HepG2 (cell line): ENCODE results near the gene KCNMB2. TPM values are rescaled to one million over a fixed set of nuclear protein-coding genes. Genes with fewer than 3 reads are reported as not detected.

Experiments used
- ATAC-seq: fragments of 200-7000 bp; cut with Tn5 transposase; 3 replicates; pipeline ENCODE4 v1.9.1; 2020; ENCODE audit warnings: mild to moderate bottlenecking, moderate library complexity
- BruUV-seq: library from RNA; stranded (reverse); fragments of 400-500 nt; replicated peaks from 2 replicates; lab custom pipeline; 2021; lab: Mats Ljungman, UMichigan
- CTCF ChIA-PET: fragments of 300-600 bp; formaldehyde crosslinking; extraction: SDS; loops from one replicate; lab custom pipeline; 2021; ENCODE audit warnings: low total read pairs, inconsistent platforms, low intra/inter-chr PET ratio; lab: Yijun Ruan, JAX
- POLR2A ChIA-PET: fragments of 350-600 bp; sonication (Branson Sonifier 250); formaldehyde crosslinking; loops from one replicate; lab custom pipeline; 2020; ENCODE audit warnings: antibody characterized with exemption, inconsistent platforms; lab: Yijun Ruan, JAX
- DNase-seq: peaks from one replicate; pipeline ENCODE4 v3.0.0-alpha.2; 2015; ENCODE audit warnings: low spot score
- FAIRE-seq: peaks from 3 replicates; lab custom pipeline; 2011; peaks lifted over from hg19 to GRCh38; lab: Jason Lieb, UNC
- H2AFZ ChIP-seq: one replicate; pipeline ENCODE4 v1.6.1; 2011; ENCODE audit warnings: low read length, inconsistent platforms
- H3K27ac ChIP-seq: fragments of 300-600 bp; 3 replicates; pipeline ENCODE4 v1.8.0; 2011; ENCODE audit warnings: mixed run types, mild to moderate bottlenecking, mixed read lengths, low read length, inconsistent platforms; ENCODE audit not compliant: insufficient read depth; ENCODE audit errors: extremely low read length
- H3K27me3 ChIP-seq, 2 experiments: fragments of 200-600 bp in 1 of 2; 2 replicates in 1 of 2; 3 replicates in 1 of 2; pipeline versions ENCODE4 v1.6.0 to v1.8.0; 2011; ENCODE audit warnings: low read length in 2 of 2, mild to moderate bottlenecking in 2 of 2, moderate library complexity in 2 of 2, inconsistent platforms in 1 of 2; ENCODE audit not compliant: insufficient read depth in 2 of 2, control insufficient read depth in 1 of 2
- H3K36me3 ChIP-seq, 2 experiments: fragments of 200-600 bp in 1 of 2; replicated peaks in 1 of 2; 2 replicates in 1 of 2; 3 replicates in 1 of 2; pipeline versions ENCODE4 v1.5.1 to v1.8.0; 2011; ENCODE audit warnings: low read length in 2 of 2, inconsistent platforms in 1 of 2; ENCODE audit not compliant: insufficient read depth in 2 of 2, control insufficient read depth in 1 of 2
- H3K4me1 ChIP-seq: 2 replicates; pipeline ENCODE4 v1.5.1; 2012; ENCODE audit warnings: low read length, inconsistent platforms; ENCODE audit not compliant: insufficient read depth
- H3K4me2 ChIP-seq: 2 replicates; pipeline ENCODE4 v1.6.0; 2011; ENCODE audit warnings: low read depth, low read length, inconsistent platforms
- H3K4me3 ChIP-seq, 3 experiments: fragments of 200-600 bp in 1 of 3; sonication (generic), shearing (Covaris generic) in 1 of 3; replicated peaks in 1 of 3; 2 replicates each; pipeline ENCODE4 v1.5.1; 2011 to 2016; ENCODE audit warnings: low read length in 3 of 3, inconsistent platforms in 2 of 3, low read depth in 2 of 3, mild to moderate bottlenecking in 2 of 3, control low read depth in 1 of 3, mixed read lengths in 1 of 3; ENCODE audit not compliant: insufficient read depth in 1 of 3
- H3K79me2 ChIP-seq: one replicate; pipeline ENCODE4 v1.6.1; 2011; ENCODE audit warnings: low read length, inconsistent platforms; ENCODE audit not compliant: insufficient read depth
- H3K9ac ChIP-seq: 2 replicates; pipeline ENCODE4 v1.6.0; 2011; ENCODE audit warnings: mild to moderate bottlenecking, low read depth, low read length, inconsistent platforms; ENCODE audit not compliant: insufficient read depth
- H3K9me3 ChIP-seq: 2 replicates; pipeline ENCODE4 v1.5.1; 2012; ENCODE audit warnings: mild to moderate bottlenecking, low read length
- H4K20me1 ChIP-seq: 2 replicates; pipeline ENCODE4 v1.6.0; 2011; ENCODE audit warnings: inconsistent platforms, mild to moderate bottlenecking, low read length, moderate library complexity; ENCODE audit not compliant: insufficient read depth
- EZH2 ChIP-seq: conservative IDR thresholded peaks from 2 replicates; pipeline ENCODE4 v1.6.1; 2012; ENCODE audit warnings: mild to moderate bottlenecking, low read depth, low read length, moderate library complexity
- FOXJ3 ChIP-seq: sonication (generic); formaldehyde crosslinking; IDR thresholded peaks from 2 replicates; pipeline ENCODE4 v1.4.0; 2020; ENCODE audit warnings: missing genetic modification reagents, mild to moderate bottlenecking, borderline replicate concordance
- KLF11 ChIP-seq: IDR thresholded peaks from 2 replicates; pipeline ENCODE4 v1.6.1; 2016; ENCODE audit warnings: missing compliant biosample characterization
- LRRFIP1 ChIP-seq: sonication (generic); formaldehyde crosslinking; conservative IDR thresholded peaks from 2 replicates; pipeline ENCODE4 v1.4.0; 2020; ENCODE audit warnings: missing genetic modification reagents
- MIXL1 ChIP-seq: IDR thresholded peaks from 2 replicates; pipeline ENCODE4 v1.6.1; 2016
- PHF8 ChIP-seq: sonication (generic); formaldehyde crosslinking; IDR thresholded peaks from 2 replicates; pipeline ENCODE4 v1.5.0; 2020; ENCODE audit warnings: missing genetic modification reagents
- PREB ChIP-seq: sonication (generic); formaldehyde crosslinking; IDR thresholded peaks from 2 replicates; pipeline ENCODE4 v1.4.0; 2020; ENCODE audit warnings: missing genetic modification reagents
- SMARCC2 ChIP-seq: fragments of 450-650 bp; IDR thresholded peaks from 2 replicates; pipeline ENCODE4 v1.6.1; 2017; ENCODE audit warnings: antibody characterized with exemption, mild to moderate bottlenecking
- SNAPC5 ChIP-seq: sonication (generic); formaldehyde crosslinking; IDR thresholded peaks from 2 replicates; pipeline ENCODE4 v1.8.1; 2023; ENCODE audit warnings: mild to moderate bottlenecking, missing genetic modification reagents, borderline replicate concordance
- TEF ChIP-seq: sonication (generic); formaldehyde crosslinking; IDR thresholded peaks from 2 replicates; pipeline ENCODE4 v1.5.0; 2020; ENCODE audit warnings: missing genetic modification reagents
- ZBTB33 ChIP-seq: sonication (generic); formaldehyde crosslinking; IDR thresholded peaks from 2 replicates; pipeline ENCODE4 v1.4.0; 2020; ENCODE audit warnings: missing genetic modification reagents
- ZFP41 ChIP-seq: sonication (generic); formaldehyde crosslinking; IDR thresholded peaks from 2 replicates; pipeline ENCODE4 v1.4.0; 2020; ENCODE audit warnings: mild to moderate bottlenecking, missing genetic modification reagents, borderline replicate concordance
- ZFY ChIP-seq: sonication (generic); formaldehyde crosslinking; IDR thresholded peaks from 2 replicates; pipeline ENCODE4 v1.4.0; 2020; ENCODE audit warnings: missing genetic modification reagents
- ZIK1 ChIP-seq: sonication (generic); formaldehyde crosslinking; IDR thresholded peaks from 2 replicates; pipeline ENCODE4 v1.5.0; 2020; ENCODE audit warnings: mild to moderate bottlenecking, low read depth, missing genetic modification reagents, borderline replicate concordance
- ZNF383 ChIP-seq: sonication (generic); formaldehyde crosslinking; IDR thresholded peaks from 2 replicates; pipeline ENCODE4 v1.4.0; 2020; ENCODE audit warnings: missing genetic modification reagents, mild to moderate bottlenecking, borderline replicate concordance
- ZNF430 ChIP-seq: sonication (generic); formaldehyde crosslinking; IDR thresholded peaks from 2 replicates; pipeline ENCODE4 v1.9.0; 2021; ENCODE audit warnings: mild to moderate bottlenecking, missing genetic modification reagents
- ZNF598 ChIP-seq: sonication (generic); formaldehyde crosslinking; IDR thresholded peaks from 2 replicates; pipeline ENCODE4 v1.5.1; 2020; ENCODE audit warnings: mild to moderate bottlenecking, missing genetic modification reagents, borderline replicate concordance
- ZNF616 ChIP-seq: sonication (generic); formaldehyde crosslinking; IDR thresholded peaks from 2 replicates; pipeline ENCODE4 v1.5.0; 2020; ENCODE audit warnings: low read depth, mild to moderate bottlenecking, missing genetic modification reagents
- WGBS: methylation state at CpG from one replicate; pipeline ENCODE4 v1.1.6; 2017; ENCODE audit warnings: low lambda C conversion rate; 5-methylcytosine and 5-hydroxymethylcytosine counted together
- in situ Hi-C: cut with HindIII; loops from 2 replicates; pipeline ENCODE4 v1.10.0; 2017; ENCODE audit warnings: low pct_unique_long_range_greater_than_20kb; ENCODE audit not compliant: extremely low pct_ligation_motif_present
- intact Hi-C: fragments of 100-400 bp; cut with micrococcal nuclease; formaldehyde crosslinking; loops from one replicate; pipeline ENCODE4 v1.10.0; 2022; ENCODE audit not compliant: unreplicated experiment
- polyA plus RNA-seq, 8 experiments: library from polyadenylated mRNA; depleted of rRNA in 3 of 8; stranded (reverse) in 7 of 8; unstranded in 1 of 8; fragments of >200 nt; fragmentation: Illumina TruSeq in 4 of 8; extraction: Trizol in 4 of 8; gene quantifications; 2 replicates each; pipeline versions ENCODE4 v1.2.1 to v1.2.3, GENCODE V29; 2011 to 2016; ENCODE audit warnings: low read depth in 4 of 8, missing spikeins in 1 of 8, mixed read lengths in 1 of 8; ENCODE audit not compliant: insufficient read depth in 1 of 8
- total RNA-seq, 5 experiments: library from RNA; depleted of rRNA; stranded (reverse); fragments of >200 nt; fragmentation: Illumina TruSeq; extraction: Trizol; gene quantifications; 2 replicates each; pipeline ENCODE4 v1.2.3, GENCODE V29; 2016; ENCODE audit warnings: low read depth in 1 of 5

Gene KCNMB2
- total and polyA plus RNA-seq, 2 of the 13 experiments (the other 11 are each of a cell fraction or from before 2014, with no cell fraction given), result not detected

GRCh38 chr3:178761461-178761860 lies 225.2 kb downstream of the KCNMB2 start (continued):
- TF ChIP-seq ZBTB33, result no peak
- TF ChIP-seq SNAPC5 (CRISPR knock-in tag), result no peak
- no peak for TF ChIP-seq SMARCC2
- no peak for TF ChIP-seq ZFP41
- no peak for TF ChIP-seq PREB (CRISPR knock-in tag)
- TF ChIP-seq ZNF430 (CRISPR knock-in tag), result no peak
- TF ChIP-seq FOXJ3 (CRISPR knock-in tag), result no peak
- TF ChIP-seq EZH2, result no peak
- no peak for TF ChIP-seq ZNF598 (CRISPR knock-in tag)
- TF ChIP-seq, all 625 proteins: peak for 0

GRCh38 chr3:178762385-178762784 lies 226.1 kb downstream of the KCNMB2 start:
- in situ Hi-C loops, result no loop called here
- no TSS peak for BruUV-seq
- TF ChIP-seq TEF (CRISPR knock-in tag) (no peak), KLF11 (CRISPR knock-in tag) (no peak), LRRFIP1 (CRISPR knock-in tag) (no peak), ZFY (no peak), PHF8 (no peak), ZIK1 (no peak), ZNF383 (CRISPR knock-in tag) (no peak), ZNF616 (no peak), MIXL1 (CRISPR knock-in tag) (no peak)

More at GRCh38 chr3:178762385-178762784, 226.1 kb downstream of the KCNMB2 start:
- Histone ChIP-seq H3K4me3 (no peak overlapping the region), H2AFZ (no peak overlapping the region), H3K4me2 (no peak overlapping the region), H3K27ac (no peak overlapping the region), H4K20me1 (no peaks in the 10 kb centered on the region), H3K27me3 (no peaks in the 10 kb centered on the region), H3K9me3 (no peaks in the 10 kb centered on the region), H3K79me2 (no peaks in the 10 kb centered on the region), H3K4me1 (no peaks in the 10 kb centered on the region), H3K9ac (no peak overlapping the region), H3K36me3 (no peaks in the 10 kb centered on the region)
- intact Hi-C loops, result loop anchor here (10.0 kb wide), 1 partner anchor 328 kb away; no protein-coding TSS in a partner anchor
- WGBS, result 67% methylated on average over 1 of the region's 1 CpG
- ChIA-PET CTCF (no interaction called here), POLR2A (no interaction called here)
- no peak for FAIRE-seq
- no peak for ATAC-seq
- no peak for DNase-seq
